Vagina (tissue), 2 donors: ENCODE measurements around the gene SLC25A2. TPM values are rescaled to one million over a fixed set of nuclear protein-coding genes. Genes with fewer than 3 reads are reported as not detected.

ENCODE experiments used
- DNase-seq, 2 donors: peaks; one replicate each; pipeline ENCODE4 v3.0.0-alpha.2; 2017; ENCODE audit errors: extremely low spot score in 2 of 2
- H3K27ac ChIP-seq: fragments of 200-600 bp; sonication (generic); one replicate; pipeline ENCODE4 v1.5.1; 2019
- H3K27me3 ChIP-seq: fragments of 200-600 bp; sonication (generic); one replicate; pipeline ENCODE4 v1.5.1; 2019
- H3K36me3 ChIP-seq, 2 donors: fragments of 200-600 bp; sonication (generic); one replicate each; pipeline ENCODE4 v1.5.1; 2017 to 2019
- H3K4me1 ChIP-seq: fragments of 200-600 bp; sonication (generic); one replicate; pipeline ENCODE4 v1.5.1; 2019
- H3K4me3 ChIP-seq, 2 donors: fragments of 200-600 bp; sonication (generic); 1 replicate in 1 of 2; 2 replicates in 1 of 2; pipeline ENCODE4 v1.5.1; 2016 to 2019
- H3K9me3 ChIP-seq: fragments of 200-600 bp; sonication (generic); one replicate; pipeline ENCODE4 v1.5.1; 2019
- POLR2A ChIP-seq, 2 donors: fragments of 450-650 bp; IDR thresholded peaks; one replicate each; pipeline ENCODE4 v1.6.1; 2017; ENCODE audit warnings: antibody characterized with exemption in 2 of 2, mild to moderate bottlenecking in 2 of 2, moderate library complexity in 2 of 2
- POLR2AphosphoS5 ChIP-seq, 2 donors: sonication (generic); formaldehyde crosslinking; IDR thresholded peaks; one replicate each; pipeline ENCODE4 v1.9.0; 2017; ENCODE audit warnings: antibody characterized with exemption in 2 of 2, mild to moderate bottlenecking in 2 of 2, low read depth in 1 of 2; ENCODE audit not compliant: insufficient read depth in 1 of 2
- intact Hi-C: fragments of 100-400 bp; cut with DNase I; formaldehyde crosslinking; loops from one replicate; pipeline ENCODE4 v1.15.1; 2023
- total RNA-seq: library from RNA; depleted of rRNA; stranded (reverse); fragments of >200 nt; gene quantifications from one replicate; pipeline ENCODE4 v1.2.3, GENCODE V29; 2016
- TF ChIP-seq, protein P1 (sequence below), 3 experiments: fragments of 450-650 bp in 2 of 3; fragments of 200-600 bp in 1 of 3; sonication (generic) in 1 of 3; IDR thresholded peaks; one replicate each; pipeline ENCODE4 v1.5.1; 2017 to 2019; ENCODE audit warnings: antibody characterized with exemption in 3 of 3, mild to moderate bottlenecking in 2 of 3, moderate library complexity in 2 of 3

Gene SLC25A2
- total RNA-seq, 1 donor from 2014 or later = not detected

DNA sequence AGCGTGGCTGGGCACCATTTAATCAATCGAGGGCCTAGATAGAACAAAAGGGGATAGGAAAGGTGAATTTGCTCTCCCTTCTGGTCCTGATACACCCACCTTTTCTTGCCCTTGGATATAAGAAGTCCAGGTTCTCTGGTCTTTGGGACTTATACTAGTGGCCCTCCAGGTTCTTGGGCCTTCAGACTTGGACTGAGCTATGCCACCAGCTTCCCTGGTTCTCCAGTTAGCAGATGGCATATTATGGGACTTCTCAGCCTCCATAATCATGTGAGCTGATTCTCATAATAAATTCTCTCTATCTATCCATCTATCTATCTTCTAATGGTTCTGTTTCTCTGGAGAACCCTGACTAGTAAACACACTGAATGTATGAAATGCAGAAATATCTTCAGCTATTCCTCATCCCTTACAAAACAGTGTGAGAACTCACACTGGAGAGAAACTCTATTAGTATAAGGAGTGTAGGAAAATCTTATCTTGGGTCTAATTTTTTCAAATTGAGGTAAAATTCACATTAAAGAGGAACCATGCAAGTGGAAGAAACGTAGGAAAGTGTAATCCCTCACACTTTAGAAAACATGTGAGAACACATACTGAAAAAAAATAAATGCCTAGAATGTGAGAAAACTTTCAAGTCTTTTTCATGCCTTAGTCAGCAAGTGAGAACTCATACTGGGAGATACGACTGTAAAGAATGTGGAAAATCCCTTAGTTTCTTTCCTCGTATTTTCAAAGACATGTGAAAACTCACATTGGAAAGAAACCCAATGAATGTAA lies 43.2 kb downstream of the SLC25A2 start:
- Histone ChIP-seq H3K27ac (no peak overlapping the region), H3K36me3 (peaks cover 0 to 39% of the 10 kb centered on the region in 2 donors), H3K27me3 (no peaks in the 10 kb centered on the region), H3K9me3 (peaks cover 97% of the 10 kb centered on the region), H3K4me1 (no peaks in the 10 kb centered on the region), H3K4me3 (no peak overlapping the region)
- intact Hi-C loops = no loop called here
- DNase-seq = no peak
- no peak for TF ChIP-seq POLR2AphosphoS5 (IDR thresholded peaks at IDR 0.05; ENCODE audit: insufficient read depth in 1 of 2, low read depth in 1 of 2)
- no peak for TF ChIP-seq POLR2A (IDR thresholded peaks at IDR 0.05)

DNA sequence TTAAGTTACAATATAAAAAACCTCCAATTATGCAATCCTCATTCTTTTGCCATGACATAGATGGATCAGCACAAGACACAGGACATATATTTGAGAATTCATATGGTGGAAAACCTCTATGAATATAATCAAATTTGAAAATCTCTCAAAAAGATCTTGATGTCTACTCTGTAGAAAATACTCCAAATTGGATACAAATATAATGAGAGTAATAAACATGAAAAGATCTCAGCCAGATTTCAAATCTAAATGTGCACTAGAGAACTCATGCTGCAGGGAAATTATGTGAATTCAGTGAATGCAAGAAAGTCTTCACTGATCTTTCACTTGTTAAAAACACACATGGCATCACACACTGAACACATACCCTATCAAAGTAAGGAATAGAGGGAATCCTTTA lies 44.9 kb downstream of the SLC25A2 start:
- TF ChIP-seq POLR2AphosphoS5 (IDR thresholded peaks at IDR 0.05; ENCODE audit: insufficient read depth in 1 of 2, low read depth in 1 of 2) (no peak), POLR2A (IDR thresholded peaks at IDR 0.05) (no peak)
- TF ChIP-seq, protein P1, sequence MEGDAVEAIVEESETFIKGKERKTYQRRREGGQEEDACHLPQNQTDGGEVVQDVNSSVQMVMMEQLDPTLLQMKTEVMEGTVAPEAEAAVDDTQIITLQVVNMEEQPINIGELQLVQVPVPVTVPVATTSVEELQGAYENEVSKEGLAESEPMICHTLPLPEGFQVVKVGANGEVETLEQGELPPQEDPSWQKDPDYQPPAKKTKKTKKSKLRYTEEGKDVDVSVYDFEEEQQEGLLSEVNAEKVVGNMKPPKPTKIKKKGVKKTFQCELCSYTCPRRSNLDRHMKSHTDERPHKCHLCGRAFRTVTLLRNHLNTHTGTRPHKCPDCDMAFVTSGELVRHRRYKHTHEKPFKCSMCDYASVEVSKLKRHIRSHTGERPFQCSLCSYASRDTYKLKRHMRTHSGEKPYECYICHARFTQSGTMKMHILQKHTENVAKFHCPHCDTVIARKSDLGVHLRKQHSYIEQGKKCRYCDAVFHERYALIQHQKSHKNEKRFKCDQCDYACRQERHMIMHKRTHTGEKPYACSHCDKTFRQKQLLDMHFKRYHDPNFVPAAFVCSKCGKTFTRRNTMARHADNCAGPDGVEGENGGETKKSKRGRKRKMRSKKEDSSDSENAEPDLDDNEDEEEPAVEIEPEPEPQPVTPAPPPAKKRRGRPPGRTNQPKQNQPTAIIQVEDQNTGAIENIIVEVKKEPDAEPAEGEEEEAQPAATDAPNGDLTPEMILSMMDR (IDR thresholded peaks at IDR 0.05) = no peak
- Histone ChIP-seq H3K9me3 (peaks cover 94% of the 10 kb centered on the region), H3K36me3 (peaks cover 0 to 26% of the 10 kb centered on the region in 2 donors)

DNA sequence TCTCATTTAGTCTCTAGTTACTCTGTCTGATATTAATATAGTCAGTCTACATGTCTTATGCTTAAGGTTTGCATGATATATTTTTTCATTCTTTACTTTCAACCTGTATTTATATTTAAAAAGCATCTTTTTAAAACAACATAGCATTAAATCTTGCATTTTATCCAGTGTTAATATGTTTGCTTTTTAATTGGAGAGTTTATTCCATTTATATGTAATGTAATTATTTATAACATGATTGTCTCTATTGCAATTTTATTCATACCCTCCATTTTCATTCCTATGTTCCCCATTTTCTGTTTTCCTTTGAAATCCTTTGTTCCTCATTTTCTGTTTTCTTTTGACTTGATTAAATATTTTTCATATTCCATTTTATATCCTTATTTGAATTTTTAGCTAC lies 45.4 kb downstream of the SLC25A2 start:
- intact Hi-C loops = no loop called here
- TF ChIP-seq, protein P1 (IDR thresholded peaks at IDR 0.05) = no peak
- TF ChIP-seq POLR2AphosphoS5 (IDR thresholded peaks at IDR 0.05; ENCODE audit: insufficient read depth in 1 of 2, low read depth in 1 of 2) = no peak
- TF ChIP-seq POLR2A (IDR thresholded peaks at IDR 0.05) = no peak
- H3K9me3 ChIP-seq = peaks cover 94% of the 10 kb centered on the region

More for the DNA sequence above, 44.9 kb downstream of the SLC25A2 start:
- Histone ChIP-seq H3K4me1 (no peaks in the 10 kb centered on the region), H3K4me3 (no peak overlapping the region), H3K27me3 (no peaks in the 10 kb centered on the region), H3K27ac (no peak overlapping the region)
- intact Hi-C loops = no loop called here
- DNase-seq = no peak

More for the DNA sequence above, 45.4 kb downstream of the SLC25A2 start:
- no peaks in the 10 kb centered on the region for H3K4me1 ChIP-seq
- no peak overlapping the region for H3K4me3 ChIP-seq
- H3K27me3 ChIP-seq = no peaks in the 10 kb centered on the region
- H3K36me3 ChIP-seq = peaks cover 0 to 21% of the 10 kb centered on the region in 2 donors
- no peak overlapping the region for H3K27ac ChIP-seq
- DNase-seq = no peak

Other genes with a start within 250 kb of the SLC25A2 start
- 3.4 TPM for gene PCDHB2, start 209.4 kb downstream of the SLC25A2 start, total RNA-seq
- gene PCDHB3, start 203.6 kb downstream of the SLC25A2 start, total RNA-seq = 2.0 TPM
- gene PCDHB4, start 182.2 kb downstream of the SLC25A2 start, total RNA-seq = 8.3 TPM
- gene PCDHB5, start 168.8 kb downstream of the SLC25A2 start, total RNA-seq = 2.9 TPM
- gene PCDHB6, start 154.0 kb downstream of the SLC25A2 start, total RNA-seq = not detected
- gene PCDHB7, start 131.4 kb downstream of the SLC25A2 start, total RNA-seq = 0.98 TPM
- 0.25 TPM for gene PCDHB8, start 126.3 kb downstream of the SLC25A2 start, total RNA-seq
- 12.3 TPM for gene PCDHB16, start 121.7 kb downstream of the SLC25A2 start, total RNA-seq
- gene PCDHB9, start 116.9 kb downstream of the SLC25A2 start, total RNA-seq = 3.7 TPM
- 3.2 TPM for gene PCDHB10, start 111.7 kb downstream of the SLC25A2 start, total RNA-seq
- gene PCDHB11, start 104.4 kb downstream of the SLC25A2 start, total RNA-seq = 2.2 TPM
- gene PCDHB12, start 95.3 kb downstream of the SLC25A2 start, total RNA-seq = 2.5 TPM
- 3.7 TPM for gene PCDHB13, start 90.1 kb downstream of the SLC25A2 start, total RNA-seq
- 4.2 TPM for gene PCDHB14, start 80.7 kb downstream of the SLC25A2 start, total RNA-seq
- gene PCDHB15, start 58.7 kb downstream of the SLC25A2 start, total RNA-seq = 3.2 TPM
- gene TAF7, start 16.7 kb upstream of the SLC25A2 start, total RNA-seq = 53.8 TPM
- gene PCDHGA1, start 26.5 kb upstream of the SLC25A2 start, total RNA-seq = not detected
- 6.1 TPM for gene PCDHGA2, start 34.7 kb upstream of the SLC25A2 start, total RNA-seq
- 3.4 TPM for gene PCDHGA3, start 39.8 kb upstream of the SLC25A2 start, total RNA-seq
- gene PCDHGB1, start 46.0 kb upstream of the SLC25A2 start, total RNA-seq = 3.9 TPM
- 3.9 TPM for gene PCDHGA4, start 51.0 kb upstream of the SLC25A2 start, total RNA-seq
- gene PCDHGB2, start 55.9 kb upstream of the SLC25A2 start, total RNA-seq = 8.3 TPM
- gene PCDHGA5, start 60.1 kb upstream of the SLC25A2 start, total RNA-seq = 8.6 TPM
- gene PCDHGB3, start 66.2 kb upstream of the SLC25A2 start, total RNA-seq = 5.4 TPM
- gene PCDHGA6, start 69.8 kb upstream of the SLC25A2 start, total RNA-seq = 6.4 TPM
- gene PCDHGA7, start 78.7 kb upstream of the SLC25A2 start, total RNA-seq = 5.2 TPM
- 10.3 TPM for gene PCDHGB4, start 83.6 kb upstream of the SLC25A2 start, total RNA-seq
- gene PCDHGA8, start 88.6 kb upstream of the SLC25A2 start, total RNA-seq = 6.4 TPM
- gene PCDHGB5, start 93.9 kb upstream of the SLC25A2 start, total RNA-seq = 15.0 TPM
- 8.8 TPM for gene PCDHGA9, start 98.7 kb upstream of the SLC25A2 start, total RNA-seq
- gene PCDHGB6, start 104.0 kb upstream of the SLC25A2 start, total RNA-seq = 12.5 TPM
- gene PCDHGA10, start 108.9 kb upstream of the SLC25A2 start, total RNA-seq = 10.6 TPM
- 14.2 TPM for gene PCDHGB7, start 113.6 kb upstream of the SLC25A2 start, total RNA-seq
- 6.6 TPM for gene PCDHGA11, start 117.0 kb upstream of the SLC25A2 start, total RNA-seq
- gene PCDHGA12, start 126.5 kb upstream of the SLC25A2 start, total RNA-seq = 10.6 TPM
- gene PCDHGC3, start 171.9 kb upstream of the SLC25A2 start, total RNA-seq = 78.3 TPM
- gene PCDHGC4, start 181.0 kb upstream of the SLC25A2 start, total RNA-seq = 4.9 TPM
- 3.4 TPM for gene PCDHGC5, start 185.0 kb upstream of the SLC25A2 start, total RNA-seq